Stimulated activated CD4-positive, alpha-beta T cell treated with anti-CD3 and anti-CD28 coated beads, Interleukin-1b, Interleukin-23, amount 100 ng/mL, for 1 hour (primary cell): ENCODE measurements around the gene THSD7B.
"Not testable (repeated sequence)": the region's sequence is repeated elsewhere in the genome, so short reads cannot be mapped to it uniquely, and the experiment has no call there.

ENCODE experiments used
- DNase-seq, 2 donors: peaks; one replicate each; pipeline ENCODE4 v3.0.0-alpha.2; 2020; ENCODE audit warnings: low read depth in 2 of 2

THSD7B gene

GRCh38 chr2:137693534-137693933 is 928.2 kb downstream of the THSD7B start:
- DNase-seq, result no peak

- no peak for DNase-seq
These were observed 931.6 kb downstream of the THSD7B start for GRCh38 chr2:137696916-137697315.

GRCh38 chr2:137700250-137700649 is 934.9 kb downstream of the THSD7B start:
- DNase-seq, result not testable (repeated sequence)

- no peak for DNase-seq
These were observed 935.3 kb downstream of the THSD7B start for GRCh38 chr2:137700681-137701080.

- no peak for DNase-seq
These were observed 940.0 kb downstream of the THSD7B start for GRCh38 chr2:137705296-137705695.

- no peak for DNase-seq
These were observed 941.7 kb downstream of the THSD7B start for GRCh38 chr2:137706786-137707613.

- DNase-seq, result no peak
These were observed 943.0 kb downstream of the THSD7B start for GRCh38 chr2:137708311-137708710.

- DNase-seq, result no peak
These were observed 950.4 kb downstream of the THSD7B start for GRCh38 chr2:137715731-137716191.

GRCh38 chr2:137718786-137719185 is 953.4 kb downstream of the THSD7B start:
- no peak for DNase-seq

- no peak for DNase-seq
These were observed 956.4 kb downstream of the THSD7B start for GRCh38 chr2:137721733-137722132.

- no peak for DNase-seq
These were observed 959.6 kb downstream of the THSD7B start for GRCh38 chr2:137724912-137725311.
